OCI-LY1 (cell line): ENCODE measurements around the gene PHOSPHO1.
"Not testable (repeated sequence)": the region's sequence is repeated elsewhere in the genome, so short reads cannot be mapped to it uniquely, and the experiment has no call there.

ENCODE experiments used
- H2AFZ ChIP-seq: fragments of 200-600 bp; sonication (generic), shearing (Covaris generic); 2 replicates; pipeline ENCODE4 v1.6.0; 2014; ENCODE audit warnings: antibody characterized with exemption, mild to moderate bottlenecking, low read length
- H3F3A ChIP-seq: fragments of 200-600 bp; sonication (generic), shearing (Covaris generic); 2 replicates; pipeline ENCODE4 v1.6.0; 2014; ENCODE audit warnings: mild to moderate bottlenecking, antibody characterized with exemption, low read length, moderate library complexity; ENCODE audit not compliant: insufficient read depth
- H3K27ac ChIP-seq: fragments of 200-600 bp; sonication (generic); 2 replicates; pipeline ENCODE4 v1.5.1; 2014; ENCODE audit warnings: low read length, mixed run types, mild to moderate bottlenecking, low read depth; ENCODE audit not compliant: poor library complexity, severe bottlenecking
- H3K27me3 ChIP-seq: fragments of 200-600 bp; sonication (generic); 2 replicates; pipeline ENCODE4 v1.6.0; 2014; ENCODE audit warnings: antibody characterized with exemption, mild to moderate bottlenecking, low read length, moderate library complexity; ENCODE audit not compliant: insufficient read depth
- H3K36me3 ChIP-seq: fragments of 200-600 bp; sonication (generic); 2 replicates; pipeline ENCODE4 v1.6.1; 2014; ENCODE audit warnings: mild to moderate bottlenecking, antibody characterized with exemption, low read length, moderate library complexity, mixed read lengths; ENCODE audit not compliant: insufficient read depth
- H3K4me1 ChIP-seq: fragments of 200-600 bp; sonication (generic); 2 replicates; pipeline ENCODE4 v1.5.1; 2014; ENCODE audit warnings: mild to moderate bottlenecking, low read length, moderate library complexity; ENCODE audit not compliant: insufficient read depth, severe bottlenecking
- H3K4me2 ChIP-seq: fragments of 200-600 bp; sonication (generic), shearing (Covaris generic); 2 replicates; pipeline ENCODE4 v1.6.1; 2014; ENCODE audit warnings: low read length
- H3K4me3 ChIP-seq: fragments of 200-600 bp; sonication (generic); 2 replicates; pipeline ENCODE4 v1.5.1; 2014; ENCODE audit warnings: low read length, low read depth, mild to moderate bottlenecking, mixed read lengths; ENCODE audit not compliant: poor library complexity, severe bottlenecking
- H3K79me2 ChIP-seq: fragments of 200-600 bp; shearing (Covaris generic); 2 replicates; pipeline ENCODE4 v1.6.1; 2016; ENCODE audit warnings: mixed run types, low read length, mixed read lengths; ENCODE audit not compliant: insufficient read depth
- H3K9ac ChIP-seq: fragments of 200-600 bp; sonication (generic), shearing (Covaris generic); 2 replicates; pipeline ENCODE4 v1.6.1; 2014; ENCODE audit warnings: mild to moderate bottlenecking, low read length, mixed read lengths
- H3K9me2 ChIP-seq: fragments of 200-600 bp; sonication (generic), shearing (Covaris generic); 2 replicates; pipeline ENCODE4 v1.6.1; 2014; ENCODE audit warnings: low read depth, mild to moderate bottlenecking, low read length, mixed read lengths
- H3K9me3 ChIP-seq: fragments of 200-600 bp; shearing (Covaris generic); 2 replicates; pipeline ENCODE4 v1.6.1; 2014; ENCODE audit warnings: low read length, mixed read lengths
- H4K20me1 ChIP-seq: fragments of 200-600 bp; sonication (generic), shearing (Covaris generic); 2 replicates; pipeline ENCODE4 v1.6.0; 2016; ENCODE audit warnings: mild to moderate bottlenecking, low read length; ENCODE audit not compliant: insufficient read depth
- CTCF ChIP-seq: fragments of 200-600 bp; sonication (generic), shearing (Covaris generic); IDR thresholded peaks from 2 replicates; pipeline ENCODE4 v1.5.1; 2017; ENCODE audit warnings: mild to moderate bottlenecking, antibody characterized with exemption, low read length, moderate library complexity, mixed read lengths
- EZH2 ChIP-seq: fragments of 200-600 bp; sonication (generic), shearing (Covaris generic); IDR thresholded peaks from 2 replicates; pipeline ENCODE4 v1.8.0; 2017; ENCODE audit warnings: borderline replicate concordance, mixed run types, mild to moderate bottlenecking, antibody characterized with exemption, low read length, moderate library complexity, mixed read lengths

Gene PHOSPHO1

DNA sequence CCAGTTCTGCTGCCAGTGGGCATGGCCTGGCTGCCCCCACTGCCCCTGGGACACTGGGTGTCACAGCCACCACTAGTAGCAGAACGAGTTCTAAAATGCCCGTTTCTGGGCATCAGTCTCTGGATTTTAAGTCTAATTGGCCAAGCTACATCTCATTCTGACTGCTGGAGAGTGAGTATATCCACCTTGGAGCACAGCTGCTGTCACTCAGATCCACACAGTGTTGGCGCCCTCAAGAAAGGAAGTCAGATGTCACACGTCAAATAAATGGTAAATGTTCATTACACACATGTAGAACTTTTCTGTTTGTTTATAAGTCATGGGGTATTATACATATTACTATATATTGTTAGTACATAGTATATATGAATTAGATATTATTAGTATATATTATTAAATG lies 39.7 kb downstream of the PHOSPHO1 start:
- H3K4me1 ChIP-seq, result peaks cover 23% of the 10 kb centered on the region
- no peaks in the 10 kb centered on the region for H4K20me1 ChIP-seq
- H3K27ac ChIP-seq, result no peak overlapping the region
- no peak overlapping the region for H3K4me2 ChIP-seq
- no peaks in the 10 kb centered on the region for H3K36me3 ChIP-seq
- no peak overlapping the region for H3K9ac ChIP-seq
- no peaks in the 10 kb centered on the region for H3K9me2 ChIP-seq
- no peaks in the 10 kb centered on the region for H3K79me2 ChIP-seq
- no peaks in the 10 kb centered on the region for H3K27me3 ChIP-seq
- no peak overlapping the region for H2AFZ ChIP-seq
- H3K9me3 ChIP-seq, result no peaks in the 10 kb centered on the region
- TF ChIP-seq EZH2, result no peak
- TF ChIP-seq CTCF, result no peak
- no peak overlapping the region for H3K4me3 ChIP-seq
- H3F3A ChIP-seq, result no peaks in the 10 kb centered on the region

- no peaks in the 10 kb centered on the region for H3K79me2 ChIP-seq
These were observed 43.3 kb downstream of the PHOSPHO1 start for GRCh38 chr17:49187301-49187700.

DNA sequence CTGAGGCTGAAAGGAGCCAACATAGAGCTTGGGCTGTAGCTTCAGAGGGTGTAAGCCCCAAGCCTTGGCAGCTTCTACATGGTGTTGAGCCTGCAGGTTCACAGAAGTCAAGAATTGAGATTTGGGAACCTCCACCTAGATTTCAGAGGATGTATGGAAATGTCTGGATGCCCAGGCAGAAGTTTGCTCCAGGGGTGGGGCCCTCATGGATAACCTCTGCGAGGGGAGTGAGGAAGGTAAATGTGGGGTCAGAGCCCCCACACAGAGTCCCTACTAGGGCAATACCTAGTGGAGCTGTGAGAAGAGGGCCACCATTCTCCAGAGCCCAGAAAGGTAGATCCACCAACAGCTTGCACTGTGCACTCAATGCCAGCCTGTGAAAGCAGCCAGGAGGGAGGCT lies 45.2 kb downstream of the PHOSPHO1 start:
- H3K9ac ChIP-seq, H3K27ac ChIP-seq, H3K27me3 ChIP-seq, H3K4me3 ChIP-seq, H3K9me2 ChIP-seq, H3K4me1 ChIP-seq, H4K20me1 ChIP-seq, H3K79me2 ChIP-seq, H3K4me2 ChIP-seq, H3F3A ChIP-seq, H2AFZ ChIP-seq, H3K36me3 ChIP-seq: not testable (repeated sequence)
- peaks cover 14% of the 10 kb centered on the region for H3K9me3 ChIP-seq

More at GRCh38 chr17:49187301-49187700, 43.3 kb downstream of the PHOSPHO1 start:
- Histone ChIP-seq H3K36me3 (no peaks in the 10 kb centered on the region; the same call in 1 of the 2 replicates), H3K9me2 (no peaks in the 10 kb centered on the region), H3K9me3 (peaks cover 14% of the 10 kb centered on the region), H4K20me1 (no peaks in the 10 kb centered on the region), H3K4me2 (no peak overlapping the region), H3K4me1 (peaks cover 10% of the 10 kb centered on the region), H3F3A (no peaks in the 10 kb centered on the region), H3K4me3 (no peak overlapping the region), H3K27ac (no peak overlapping the region), H2AFZ (no peak overlapping the region), H3K27me3 (no peaks in the 10 kb centered on the region), H3K9ac (no peak overlapping the region)
- TF ChIP-seq CTCF (no peak), EZH2 (no peak)

DNA sequence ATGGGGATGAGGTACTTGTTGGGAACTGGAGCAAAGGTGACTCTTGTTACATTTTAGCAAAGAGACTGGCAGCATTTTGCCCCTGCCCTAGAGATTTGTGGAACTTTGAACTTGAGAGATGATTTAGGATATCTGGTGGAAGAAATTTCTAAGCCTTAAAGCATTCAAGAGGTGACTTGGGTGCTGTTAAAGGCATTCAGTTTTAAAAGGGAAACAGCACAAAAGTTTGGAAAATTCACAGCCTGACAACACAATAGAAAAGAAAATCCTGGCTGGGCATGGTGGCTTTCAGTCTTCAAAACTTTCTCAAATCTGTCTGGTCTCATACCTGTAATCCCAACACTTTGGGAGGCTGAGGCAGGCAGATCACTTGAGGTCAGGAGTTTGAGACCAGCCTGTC lies 46.1 kb downstream of the PHOSPHO1 start:
- not testable (repeated sequence) for H2AFZ ChIP-seq, H3K27me3 ChIP-seq, H3K9ac ChIP-seq, H3K9me2 ChIP-seq, H3K4me3 ChIP-seq, H3K79me2 ChIP-seq, H3K4me2 ChIP-seq, H3K36me3 ChIP-seq, H3K27ac ChIP-seq, H3K4me1 ChIP-seq, H4K20me1 ChIP-seq, H3F3A ChIP-seq
- H3K9me3 ChIP-seq, result peaks cover 14% of the 10 kb centered on the region
